ENCODE results near the gene ANKRD23.

The ANKRD23 gene

GRCh38 chr2:96888072-96889011 is 44.5 kb upstream of the ANKRD23 start:
- Mint-ChIP-seq H3K36me3 (ENCODE audit: low read depth) (no peaks in the 10 kb centered on the region), H3K9me3 (no peaks in the 10 kb centered on the region), H3K27me3 (ENCODE audit: low read depth, poor library complexity) (no peaks in the 10 kb centered on the region), H3K4me1 (peaks cover 92% of the 10 kb centered on the region), H3K4me3 (no peak overlapping the region), H3K27ac (peak overlapping the region; percentile 68)
- DNase-seq = no peak
- no peak for TF ChIP-seq CTCF (IDR thresholded peaks at IDR 0.05)

GRCh38 chr2:96887493-96888012 is 43.7 kb upstream of the ANKRD23 start:
- no peaks in the 10 kb centered on the region for H3K9me3 Mint-ChIP-seq
- no peak for DNase-seq
- H3K27ac Mint-ChIP-seq = peak overlapping the region; percentile 95
- no peak overlapping the region for H3K4me3 Mint-ChIP-seq
- no peaks in the 10 kb centered on the region for H3K27me3 Mint-ChIP-seq (ENCODE audit: low read depth, poor library complexity)
- no peak for TF ChIP-seq CTCF (IDR thresholded peaks at IDR 0.05)
- H3K36me3 Mint-ChIP-seq (ENCODE audit: low read depth) = no peaks in the 10 kb centered on the region
- peaks cover 92% of the 10 kb centered on the region for H3K4me1 Mint-ChIP-seq

- no peak for TF ChIP-seq CTCF (IDR thresholded peaks at IDR 0.05)
- Mint-ChIP-seq H3K4me3 (no peak overlapping the region), H3K4me1 (peaks cover 91% of the 10 kb centered on the region), H3K27ac (no peak overlapping the region), H3K27me3 (ENCODE audit: low read depth, poor library complexity) (no peaks in the 10 kb centered on the region), H3K9me3 (no peaks in the 10 kb centered on the region), H3K36me3 (ENCODE audit: low read depth) (no peaks in the 10 kb centered on the region)
- DNase-seq = no peak
These were observed 41.9 kb upstream of the ANKRD23 start for GRCh38 chr2:96885432-96886347.

- peak overlapping the region; percentile 61 for H3K27ac Mint-ChIP-seq
These were observed 40.7 kb upstream of the ANKRD23 start for GRCh38 chr2:96884299-96885094.

More at GRCh38 chr2:96884299-96885094, 40.7 kb upstream of the ANKRD23 start:
- Mint-ChIP-seq H3K4me3 (no peak overlapping the region), H3K9me3 (no peaks in the 10 kb centered on the region), H3K27me3 (ENCODE audit: low read depth, poor library complexity) (no peaks in the 10 kb centered on the region), H3K4me1 (peaks cover 89% of the 10 kb centered on the region), H3K36me3 (ENCODE audit: low read depth) (no peaks in the 10 kb centered on the region)
- no peak for TF ChIP-seq CTCF (IDR thresholded peaks at IDR 0.05)
- DNase-seq = no peak

All from nephron progenitor cell (in vitro differentiated cells).